SK-N-SH treated with all-trans-retinoic acid at 6 μM for 48 hours (cell line): ENCODE data around the gene VPS13C.

Source experiments
- ATAC-seq: fragments of 200-7000 bp; cut with Tn5 transposase; 3 replicates; pipeline ENCODE4 v1.9.1; 2020; ENCODE audit warnings: mild to moderate bottlenecking, moderate library complexity
- ARNTL ChIP-seq: fragments of 450-650 bp; formaldehyde crosslinking; IDR thresholded peaks from 2 replicates; pipeline ENCODE4 v1.5.0; 2020; ENCODE audit warnings: low read depth, mild to moderate bottlenecking, moderate library complexity, borderline replicate concordance
- BACH2 ChIP-seq: fragments of 250-450 bp; sonication (Bioruptor Pico); IDR thresholded peaks from 2 replicates; pipeline ENCODE4 v1.9.0; 2021; ENCODE audit warnings: mild to moderate bottlenecking, borderline replicate concordance
- CSDC2 ChIP-seq: fragments of 250-450 bp; sonication (Bioruptor Pico); IDR thresholded peaks from 2 replicates; pipeline ENCODE4 v1.5.0; 2020; ENCODE audit warnings: mild to moderate bottlenecking, moderate library complexity
- CSRNP3 ChIP-seq: fragments of 250-450 bp; sonication (Bioruptor Pico); IDR thresholded peaks from 2 replicates; pipeline ENCODE4 v1.5.1; 2021; ENCODE audit warnings: mild to moderate bottlenecking, moderate library complexity
- ESRRG ChIP-seq: fragments of 250-450 bp; sonication (Bioruptor Pico); IDR thresholded peaks from 2 replicates; pipeline ENCODE4 v1.6.1; 2021; ENCODE audit warnings: mild to moderate bottlenecking
- GLIS3 ChIP-seq: fragments of 250-450 bp; sonication (Bioruptor Pico); IDR thresholded peaks from 2 replicates; pipeline ENCODE4 v1.5.0; 2020; ENCODE audit warnings: mild to moderate bottlenecking, moderate library complexity
- ISL1 ChIP-seq: fragments of 250-450 bp; sonication (Bioruptor Pico); IDR thresholded peaks from 2 replicates; pipeline ENCODE4 v2.1.2; 2022; ENCODE audit warnings: mild to moderate bottlenecking, moderate library complexity
- OSR1 ChIP-seq: fragments of 250-450 bp; sonication (Bioruptor Pico); IDR thresholded peaks from 2 replicates; pipeline ENCODE4 v1.8.0; 2022; ENCODE audit warnings: moderate library complexity, mild to moderate bottlenecking, inconsistent platforms
- PATZ1 ChIP-seq: fragments of 250-450 bp; sonication (Bioruptor Pico); IDR thresholded peaks from 2 replicates; pipeline ENCODE4 v1.8.0; 2020; ENCODE audit warnings: mild to moderate bottlenecking, moderate library complexity, borderline replicate concordance
- POU6F1 ChIP-seq: fragments of 250-450 bp; sonication (Bioruptor Pico); IDR thresholded peaks from 2 replicates; pipeline ENCODE4 v1.8.0; 2021; ENCODE audit warnings: low read depth, mild to moderate bottlenecking, moderate library complexity, borderline replicate concordance
- PPARA ChIP-seq: fragments of 250-450 bp; sonication (Bioruptor Pico); IDR thresholded peaks from 2 replicates; pipeline ENCODE4 v1.5.0; 2020; ENCODE audit warnings: mild to moderate bottlenecking, borderline replicate concordance
- RARB ChIP-seq: fragments of 250-450 bp; sonication (Bioruptor Pico); IDR thresholded peaks from 2 replicates; pipeline ENCODE4 v1.8.0; 2021; ENCODE audit warnings: mild to moderate bottlenecking, moderate library complexity
- TCF4 ChIP-seq: fragments of 250-450 bp; sonication (Bioruptor Pico); IDR thresholded peaks from 2 replicates; pipeline ENCODE4 v1.8.0; 2021; ENCODE audit warnings: mild to moderate bottlenecking, moderate library complexity, borderline replicate concordance
- TOX ChIP-seq: fragments of 250-450 bp; sonication (Bioruptor Pico); IDR thresholded peaks from 2 replicates; pipeline ENCODE4 v1.8.0; 2021; ENCODE audit warnings: mild to moderate bottlenecking, moderate library complexity, borderline replicate concordance
- TSHZ2 ChIP-seq: fragments of 250-450 bp; sonication (Bioruptor Pico); IDR thresholded peaks from 2 replicates; pipeline ENCODE4 v1.5.0; 2020; ENCODE audit warnings: mild to moderate bottlenecking, moderate library complexity
- ZC3H10 ChIP-seq: fragments of 250-450 bp; sonication (Bioruptor Pico); IDR thresholded peaks from 2 replicates; pipeline ENCODE4 v1.5.1; 2021; ENCODE audit warnings: mild to moderate bottlenecking, moderate library complexity
- ZFP3 ChIP-seq: fragments of 250-450 bp; sonication (Bioruptor Pico); IDR thresholded peaks from 2 replicates; pipeline ENCODE4 v1.5.0; 2020; ENCODE audit warnings: mild to moderate bottlenecking, moderate library complexity
- ZFP30 ChIP-seq: fragments of 450-650 bp; formaldehyde crosslinking; IDR thresholded peaks from 2 replicates; pipeline ENCODE4 v1.5.0; 2022; ENCODE audit warnings: mild to moderate bottlenecking, moderate library complexity
- ZNF565 ChIP-seq: fragments of 450-650 bp; formaldehyde crosslinking; conservative IDR thresholded peaks from 2 replicates; pipeline ENCODE4 v1.5.0; 2020; ENCODE audit warnings: low read depth, mild to moderate bottlenecking, moderate library complexity
- ZNF70 ChIP-seq: fragments of 450-650 bp; formaldehyde crosslinking; IDR thresholded peaks from 2 replicates; pipeline ENCODE4 v1.5.0; 2020; ENCODE audit warnings: mild to moderate bottlenecking, moderate library complexity
- ZNF8 ChIP-seq: fragments of 450-650 bp; formaldehyde crosslinking; IDR thresholded peaks from 2 replicates; pipeline ENCODE4 v1.5.0; 2020; ENCODE audit warnings: mild to moderate bottlenecking, moderate library complexity

Gene VPS13C

GRCh38 chr15:61869656-61870055 lies 190.6 kb downstream of the VPS13C start:
- no peak for ATAC-seq
- TF ChIP-seq CSDC2 (no peak), OSR1 (CRISPR knock-in tag) (no peak), TSHZ2 (no peak), ZC3H10 (CRISPR knock-in tag) (no peak), GLIS3 (CRISPR knock-in tag) (no peak), PPARA (CRISPR knock-in tag) (no peak), ARNTL (CRISPR knock-in tag) (no peak)

- ATAC-seq = no peak
- TF ChIP-seq RARB (CRISPR knock-in tag) (no peak), BACH2 (no peak), ZNF565 (CRISPR knock-in tag) (no peak), TOX (CRISPR knock-in tag) (no peak), ESRRG (no peak), ARNTL (CRISPR knock-in tag) (no peak), ZFP3 (CRISPR knock-in tag) (no peak), TCF4 (CRISPR knock-in tag) (no peak), TSHZ2 (no peak), GLIS3 (CRISPR knock-in tag) (no peak), PATZ1 (CRISPR knock-in tag) (no peak), ISL1 (no peak), OSR1 (CRISPR knock-in tag) (no peak), ZNF70 (no peak), ZNF8 (CRISPR knock-in tag) (no peak), ZFP30 (CRISPR knock-in tag) (no peak), CSDC2 (no peak), CSRNP3 (no peak), PPARA (CRISPR knock-in tag) (no peak), ZC3H10 (CRISPR knock-in tag) (no peak)
Measured at GRCh38 chr15:61861962-61862361, 198.3 kb downstream of the VPS13C start.

GRCh38 chr15:61857169-61857829 lies 202.9 kb downstream of the VPS13C start:
- ATAC-seq = no peak

More at GRCh38 chr15:61857169-61857829, 202.9 kb downstream of the VPS13C start:
- TF ChIP-seq OSR1 (CRISPR knock-in tag) (no peak), ZC3H10 (CRISPR knock-in tag) (no peak), POU6F1 (no peak), RARB (CRISPR knock-in tag) (no peak)
- TF ChIP-seq, all 23 proteins: peak for 0
